GM18907 (cell line): ENCODE results near the gene ZNF469.
"Not testable (repeated sequence)": the region's sequence is repeated elsewhere in the genome, so short reads cannot be mapped to it uniquely, and the experiment has no call there.

ENCODE experiments used
- ATAC-seq: cut with Tn5 transposase; IDR thresholded peaks from one replicate; pipeline ENCODE4 v1.9.1; 2021; ENCODE audit warnings: mild to moderate bottlenecking, moderate library complexity; ENCODE audit not compliant: unreplicated experiment

ZNF469 gene

DNA sequence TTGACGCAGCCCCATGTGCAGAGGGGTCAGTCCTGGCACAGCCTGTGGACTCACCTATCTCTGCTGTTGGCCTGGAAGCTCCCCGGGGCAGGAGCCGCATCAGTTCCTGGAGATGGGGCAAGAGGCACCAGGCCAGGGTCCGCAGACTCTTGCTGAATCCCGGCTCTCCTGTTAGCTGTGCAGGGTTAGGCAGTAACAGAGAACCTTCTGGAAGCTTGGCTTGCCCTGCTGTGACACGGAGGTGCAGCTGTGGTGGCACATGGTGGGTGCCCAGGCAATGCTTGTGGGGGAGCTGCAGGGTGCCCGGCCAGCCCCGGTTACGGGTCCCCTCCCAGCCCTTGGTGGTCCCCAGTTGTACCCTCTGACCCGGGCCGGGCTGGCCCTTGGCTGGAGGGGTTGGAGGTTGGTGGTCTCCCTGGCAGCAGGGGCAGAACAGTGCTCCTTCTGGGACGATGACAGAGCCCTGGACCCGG lies 26.0 kb upstream of the ZNF469 start:
- no peak for ATAC-seq

- no peak for ATAC-seq
Observed at GRCh38 chr16:88357317-88358022, 25.3 kb upstream of the ZNF469 start.

GRCh38 chr16:88358023-88358420 lies 24.7 kb upstream of the ZNF469 start:
- ATAC-seq: no peak

GRCh38 chr16:88359008-88359407 lies 23.8 kb upstream of the ZNF469 start:
- ATAC-seq: no peak

GRCh38 chr16:88360401-88360800 lies 22.4 kb upstream of the ZNF469 start:
- ATAC-seq: not testable (repeated sequence)

DNA sequence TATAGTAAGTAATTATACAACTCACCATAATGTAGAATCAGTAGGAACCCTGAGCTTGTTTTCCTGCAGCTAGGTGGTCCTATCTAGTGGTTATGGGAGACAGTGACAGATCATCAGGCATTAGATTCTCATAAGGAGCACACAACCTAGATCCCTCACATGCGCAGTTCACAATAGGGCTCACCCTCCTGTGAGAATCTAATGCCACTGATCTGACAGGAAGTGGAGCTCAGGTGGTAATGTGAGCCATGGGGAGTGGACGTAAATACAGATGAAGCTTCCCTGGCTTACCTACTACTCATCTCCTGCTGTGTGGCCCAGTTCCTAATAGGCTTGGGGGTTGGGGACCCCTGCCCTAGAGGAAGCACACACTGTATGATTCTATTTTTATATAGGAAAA lies 21.8 kb upstream of the ZNF469 start:
- no peak for ATAC-seq

DNA sequence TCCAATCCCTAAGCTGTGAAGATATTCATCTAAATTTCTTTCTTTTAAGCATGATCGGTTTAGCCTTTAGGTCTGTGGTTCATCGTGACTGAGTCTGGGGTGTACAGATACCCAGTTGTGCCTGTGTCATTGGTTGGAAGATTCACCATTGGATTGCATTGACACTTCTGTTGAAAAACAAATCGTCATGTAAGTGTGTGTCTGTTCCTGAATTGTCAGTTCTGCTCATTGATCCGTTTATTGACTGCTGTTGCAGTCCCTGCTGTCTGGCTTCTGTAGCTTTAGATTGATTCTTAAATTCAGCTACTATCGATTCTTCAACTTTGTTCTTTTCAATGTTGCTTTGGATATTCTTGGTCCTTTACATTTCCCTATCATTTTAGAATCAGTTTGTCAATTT lies 21.0 kb upstream of the ZNF469 start:
- no peak for ATAC-seq

DNA sequence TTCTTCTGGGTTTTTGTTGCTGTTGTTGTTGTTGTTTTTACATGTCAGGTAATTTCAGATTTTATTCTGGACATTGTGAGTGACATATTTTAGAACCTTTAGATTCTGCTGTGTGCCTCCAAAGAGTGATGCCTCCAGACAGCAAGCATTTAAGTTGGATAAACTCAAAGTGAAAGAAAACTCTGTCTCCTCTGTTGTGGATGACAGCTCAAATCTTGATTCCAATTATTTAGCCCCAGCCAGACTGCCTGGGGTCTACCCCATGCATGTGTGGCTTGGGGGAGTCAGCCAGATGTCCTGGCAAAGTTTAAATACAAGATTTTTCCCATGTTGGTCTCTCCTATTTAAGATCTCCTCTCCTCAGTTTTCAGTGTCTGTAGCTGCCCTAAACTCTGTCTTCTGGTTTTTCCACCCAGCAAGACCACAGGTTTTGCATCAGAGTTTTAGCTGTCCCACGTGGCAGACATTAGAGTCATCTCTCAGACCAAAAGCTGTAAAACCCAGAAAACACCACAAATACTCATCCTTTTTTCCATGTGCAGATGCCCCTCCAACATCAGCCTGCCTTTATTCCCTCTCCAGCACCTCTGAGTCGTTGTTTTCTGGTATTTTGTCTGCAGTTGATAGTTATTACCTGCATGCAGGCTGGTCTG lies 19.4 kb upstream of the ZNF469 start:
- ATAC-seq: no peak

GRCh38 chr16:88365244-88365865 lies 17.4 kb upstream of the ZNF469 start:
- ATAC-seq: no peak

DNA sequence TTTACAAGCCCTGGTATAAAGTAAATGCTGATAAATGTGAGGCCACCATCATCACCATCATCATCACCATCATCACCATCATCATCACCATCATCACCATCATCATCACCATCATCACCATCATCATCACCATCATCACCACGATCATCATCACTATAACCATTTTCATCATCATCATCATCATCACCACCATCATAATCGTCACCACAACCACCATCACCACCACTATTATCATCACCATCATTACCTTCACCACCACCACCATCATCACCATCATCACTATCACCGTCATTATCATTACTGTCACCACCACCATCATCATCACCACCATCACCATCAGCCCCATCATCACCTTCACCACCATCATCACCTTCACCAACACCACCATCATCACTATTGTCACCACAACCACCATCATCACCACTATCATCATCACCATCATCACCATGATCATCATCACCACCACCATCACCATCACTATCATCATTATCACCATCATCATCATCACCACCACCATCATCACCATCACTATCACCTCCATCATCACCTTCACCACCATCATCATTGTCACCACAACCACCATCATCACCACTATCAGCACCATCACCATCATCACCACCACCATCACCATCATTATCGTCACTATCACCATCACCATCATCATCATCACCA lies 16.6 kb upstream of the ZNF469 start:
- no peak for ATAC-seq

DNA sequence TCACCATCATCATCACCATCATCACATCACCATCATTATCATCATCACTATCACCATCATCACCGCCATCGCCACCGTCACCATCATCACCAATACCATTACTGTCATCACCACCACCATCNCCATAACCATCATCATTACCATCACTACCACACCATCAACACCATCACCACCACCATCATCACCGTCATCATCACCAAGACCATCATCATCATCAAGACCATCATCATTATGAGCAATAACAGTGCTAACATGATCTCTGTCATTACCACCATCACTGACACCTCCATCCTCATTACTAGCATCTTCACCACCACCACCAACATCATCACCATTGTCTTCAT lies 16.1 kb upstream of the ZNF469 start:
- ATAC-seq: no peak

- ATAC-seq: no peak
Observed at GRCh38 chr16:88367560-88367959, 15.2 kb upstream of the ZNF469 start.

GRCh38 chr16:88368036-88368435 lies 14.7 kb upstream of the ZNF469 start:
- ATAC-seq: no peak

DNA sequence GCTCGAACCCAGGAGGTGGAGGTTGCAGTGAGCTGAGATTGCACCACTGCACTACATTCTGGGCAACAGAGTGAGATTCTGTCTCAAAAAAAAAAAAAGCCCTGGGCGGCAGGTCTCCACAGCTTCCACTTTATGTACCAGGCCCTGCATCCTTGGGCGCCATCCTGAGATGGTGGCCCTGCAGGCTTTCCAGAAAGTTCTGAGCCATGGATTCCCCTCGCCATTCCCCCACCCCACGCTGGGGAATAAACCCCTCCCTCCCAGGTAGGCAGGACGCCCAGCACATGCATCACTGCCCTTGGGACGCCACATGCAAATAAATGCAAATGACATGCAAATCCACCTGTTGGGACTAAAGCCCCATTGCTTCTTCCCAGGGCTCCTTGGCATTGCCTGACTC lies 13.8 kb upstream of the ZNF469 start:
- ATAC-seq: no peak

DNA sequence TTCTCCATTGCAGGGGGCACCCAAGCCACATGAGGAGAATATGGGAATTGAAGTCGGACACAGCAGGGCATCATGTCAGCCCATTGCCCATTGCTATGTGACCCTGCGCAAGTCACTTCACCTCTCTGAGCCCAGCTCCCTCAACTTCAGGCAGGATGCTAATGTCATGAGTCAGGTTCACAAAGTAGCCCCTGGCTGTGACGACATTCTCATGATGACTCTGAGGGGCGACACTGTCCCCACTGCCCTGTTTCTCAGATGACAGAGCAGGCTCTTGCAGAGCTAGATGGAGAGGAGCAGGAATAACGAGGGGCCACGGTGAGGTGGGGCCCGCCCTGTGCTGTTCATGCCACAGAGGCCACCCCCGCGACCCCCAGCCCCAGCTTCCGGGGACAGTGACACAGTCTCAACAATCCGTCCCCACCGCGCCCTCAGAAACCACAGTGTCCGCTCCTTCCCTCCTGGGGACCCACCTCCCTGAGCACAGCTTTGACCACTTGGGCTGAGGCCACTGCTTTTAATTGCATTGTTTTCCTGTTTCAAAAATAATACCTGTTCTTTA lies 13.2 kb upstream of the ZNF469 start:
- no peak for ATAC-seq

DNA sequence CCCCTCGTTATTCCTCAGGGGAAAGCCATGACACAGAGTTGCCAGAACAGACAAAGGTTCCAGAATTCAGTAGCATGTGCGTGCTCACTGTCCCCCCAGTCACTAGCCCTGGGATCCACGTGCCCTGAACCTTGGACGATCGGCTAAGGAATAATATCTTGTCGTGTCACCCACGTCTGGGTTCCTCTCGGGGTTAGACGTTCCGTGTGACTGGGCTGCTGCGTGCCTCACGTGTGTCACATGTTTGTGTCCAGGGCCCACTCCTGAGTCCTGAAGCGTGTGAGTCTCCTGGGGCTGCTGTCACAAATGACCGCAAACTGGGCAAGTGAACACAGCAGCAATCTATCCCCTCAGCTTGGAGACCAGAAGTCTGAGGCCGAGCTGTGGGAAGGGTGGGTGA lies 12.4 kb upstream of the ZNF469 start:
- ATAC-seq: no peak

DNA sequence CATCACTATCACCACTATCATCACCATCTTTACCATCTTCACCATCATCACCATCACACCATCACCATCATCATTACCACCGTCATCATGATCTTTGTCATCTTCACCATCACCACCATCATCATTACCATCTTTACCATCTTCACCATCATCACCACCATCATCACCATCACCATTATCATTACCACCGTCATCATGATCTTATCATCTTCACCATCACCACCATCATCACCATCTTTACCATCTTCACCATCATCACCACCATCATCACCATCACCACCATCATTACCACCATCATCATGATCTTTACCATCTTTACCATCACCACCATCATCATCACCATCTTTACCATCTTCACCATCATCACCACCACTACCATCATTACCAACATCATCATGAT lies 10.2 kb upstream of the ZNF469 start:
- ATAC-seq: no peak

DNA sequence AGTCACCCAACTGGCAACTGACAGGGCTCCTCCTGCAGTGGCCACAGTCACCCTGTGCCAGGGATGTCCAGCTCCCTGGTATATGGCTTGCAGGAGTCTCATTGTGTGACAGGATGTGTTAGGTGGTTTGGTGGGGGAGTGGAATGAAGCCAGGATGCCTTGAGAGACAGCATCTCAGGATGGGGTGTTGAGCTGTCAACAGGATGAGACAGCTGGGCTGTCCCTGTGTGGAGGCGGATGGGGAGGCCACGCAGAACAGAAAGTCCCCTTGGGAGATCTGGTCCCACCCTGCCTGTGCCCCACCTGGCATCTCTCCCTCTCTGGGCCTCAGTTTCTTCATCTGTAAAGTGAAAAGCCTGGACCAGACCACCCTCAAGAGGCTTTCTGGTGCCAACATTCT lies 9.5 kb upstream of the ZNF469 start:
- ATAC-seq: no peak

GRCh38 chr16:88373927-88374492 lies 8.7 kb upstream of the ZNF469 start:
- no peak for ATAC-seq

- ATAC-seq: no peak
Observed at GRCh38 chr16:88374736-88375135, 8.0 kb upstream of the ZNF469 start.
